H1 (cell line): ENCODE data around the gene BMX. TPM values are rescaled to one million over a fixed set of nuclear protein-coding genes. Genes with fewer than 3 reads are reported as not detected.
A peak's percentile ranks its signal among the peaks of the same experiment; 100 is the strongest.

ENCODE experiments used
- BACH1 ChIP-seq: IDR thresholded peaks from 2 replicates; pipeline ENCODE4 v1.6.1; 2012; ENCODE audit warnings: low read length, improper control_type of control experiment
- CBX8 ChIP-seq: fragments of 300-800, 300-1000 bp; sonication (generic); IDR thresholded peaks from 2 replicates; pipeline ENCODE4 v1.7.1; 2016; ENCODE audit warnings: low read depth, low read length, borderline replicate concordance
- EP300 ChIP-seq, 2 experiments: IDR thresholded peaks; 1 replicate in 1 of 2; 2 replicates in 1 of 2; pipeline ENCODE4 v1.6.1; 2011 to 2012; ENCODE audit warnings: low read depth in 2 of 2, low read length in 2 of 2, mild to moderate bottlenecking in 2 of 2, borderline replicate concordance in 1 of 2, inconsistent platforms in 1 of 2, moderate library complexity in 1 of 2
- HDAC6 ChIP-seq: IDR thresholded peaks from one replicate; pipeline ENCODE4 v1.7.1; 2012; ENCODE audit warnings: low read depth, mild to moderate bottlenecking, inconsistent platforms, low read length, moderate library complexity
- JUND ChIP-seq: IDR thresholded peaks from 2 replicates; pipeline ENCODE4 v1.6.1; 2011; ENCODE audit warnings: mild to moderate bottlenecking, improper control_type of control experiment, low read length
- KDM4A ChIP-seq: IDR thresholded peaks from one replicate; pipeline ENCODE4 v1.7.1; 2012; ENCODE audit warnings: low read depth, mild to moderate bottlenecking, moderate library complexity, low read length, inconsistent platforms; ENCODE audit not compliant: severe bottlenecking
- MAX ChIP-seq: IDR thresholded peaks from 2 replicates; pipeline ENCODE4 v1.6.1; 2012; ENCODE audit warnings: inconsistent platforms
- RXRA ChIP-seq: IDR thresholded peaks from 2 replicates; pipeline ENCODE4 v1.6.1; 2011; ENCODE audit warnings: low read depth, mild to moderate bottlenecking, low read length, moderate library complexity; ENCODE audit not compliant: insufficient read depth
- SAP30 ChIP-seq: fragments of 300-600 bp; sonication (generic); IDR thresholded peaks from 2 replicates; pipeline ENCODE4 v1.7.1; 2012; ENCODE audit warnings: low read length, moderate library complexity, mild to moderate bottlenecking, inconsistent platforms; ENCODE audit not compliant: insufficient read depth, insufficient replicate concordance
- SIN3A ChIP-seq, 2 experiments: IDR thresholded peaks in 1 of 2; conservative IDR thresholded peaks in 1 of 2; 2 replicates each; pipeline ENCODE4 v1.6.1; 2011 to 2012; ENCODE audit warnings: low read length in 2 of 2, improper control_type of control experiment in 1 of 2, low read depth in 1 of 2, mild to moderate bottlenecking in 1 of 2
- SIX5 ChIP-seq: IDR thresholded peaks from 2 replicates; pipeline ENCODE4 v1.6.1; 2011; ENCODE audit warnings: mild to moderate bottlenecking, low read depth, low read length
- SP1 ChIP-seq: IDR thresholded peaks from 2 replicates; pipeline ENCODE4 v1.6.1; 2011; ENCODE audit warnings: low read depth, low read length
- SUZ12 ChIP-seq: fragments of 200-600 bp; sonication (generic); IDR thresholded peaks from 2 replicates; pipeline ENCODE4 v1.6.1; 2012; ENCODE audit warnings: mild to moderate bottlenecking, inconsistent platforms, low read length, moderate library complexity, mixed read lengths
- TCF12 ChIP-seq: IDR thresholded peaks from 2 replicates; pipeline ENCODE4 v1.6.1; 2011; ENCODE audit warnings: low read depth, mild to moderate bottlenecking, low read length
- TEAD4 ChIP-seq: IDR thresholded peaks from 2 replicates; pipeline ENCODE4 v1.6.1; 2012; ENCODE audit warnings: low read depth, low read length, inconsistent platforms, mixed read lengths
- polyA plus RNA-seq, 7 experiments: library from polyadenylated mRNA; depleted of rRNA in 3 of 7; stranded (reverse) in 5 of 7; unstranded in 2 of 7; fragments of >200 nt in 5 of 7; fragments of 200-250 nt in 2 of 7; gene quantifications; 1 replicate in 5 of 7; 2 replicates in 1 of 7; 4 replicates in 1 of 7; pipeline versions ENCODE4 v1.2.1 to v1.2.3, GENCODE V29; 2011 to 2013; ENCODE audit warnings: missing spikeins in 2 of 7, mixed read lengths in 2 of 7
- total RNA-seq: library from RNA; stranded (reverse); fragmentation: NEBNext Ultra II Directional; extraction: Animal tissue kit (Norgen Biotek cat#: 25700); gene quantifications from 2 replicates; pipeline ENCODE4 v1.2.1, GENCODE V29; 2021

The BMX gene
- total and polyA plus RNA-seq, 2 of the 8 experiments (the other 6 are each of a cell fraction or from before 2014, with no cell fraction given): not detected

DNA sequence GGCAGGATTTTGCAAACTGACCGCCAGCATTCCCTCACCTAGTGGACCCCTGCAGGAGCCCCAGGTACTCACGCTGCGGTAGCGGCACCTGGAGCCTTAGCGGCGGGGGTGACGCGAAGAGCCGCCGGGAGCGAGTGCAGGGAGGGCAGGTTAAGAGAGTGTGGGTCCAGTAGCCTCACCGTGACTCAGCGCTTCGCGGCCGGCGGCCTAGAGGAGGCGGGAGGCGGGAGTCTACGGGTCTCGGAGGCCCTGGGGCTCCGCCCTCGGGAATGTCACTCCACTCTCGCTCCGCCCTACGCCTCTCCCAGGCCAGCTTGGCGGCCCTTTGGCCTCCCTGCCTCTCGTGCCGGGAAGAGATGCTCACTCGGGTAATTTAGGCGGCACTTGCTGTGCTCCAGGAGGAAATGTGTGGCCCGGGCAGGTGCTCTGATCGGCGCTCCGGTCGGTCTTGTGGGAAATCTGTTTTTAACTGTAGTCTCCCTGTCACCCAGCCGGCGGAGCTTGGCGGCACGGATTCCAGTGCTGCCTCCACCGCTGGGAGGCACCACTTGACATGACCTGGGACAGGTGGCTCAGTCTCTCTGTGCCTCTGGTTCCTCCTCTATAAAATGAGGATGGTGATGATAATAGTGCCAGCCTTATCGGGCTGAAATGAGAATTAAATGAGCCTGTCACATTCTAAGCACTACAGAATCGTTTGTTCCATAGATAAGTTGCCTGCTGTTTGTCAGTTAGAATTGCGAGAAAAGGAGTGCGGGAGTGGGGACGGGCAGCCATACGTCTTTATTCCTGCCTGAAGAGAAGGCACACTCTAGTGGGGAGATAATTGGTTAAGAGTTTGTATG lies 7.3 kb upstream of the BMX start, which contains the start of gene PIR (continued):
- TF ChIP-seq EP300 (IDR thresholded peaks at IDR 0.05; ENCODE audit: borderline replicate concordance in 1 of 2, low read depth in 2 of 2, low read length in 2 of 2): peak in 1 of 2 experiments; percentile 46; a peak in 1 of 3 replicates
- peak; percentile 97 for TF ChIP-seq BACH1
- TF ChIP-seq SIN3A (conservative IDR thresholded peaks at IDR 0.05 in 1 of 2, IDR thresholded peaks at IDR 0.05 in 1 of 2; ENCODE audit: low read depth in 1 of 2, low read length in 2 of 2): peak; percentile 52 to 69; a peak in 2 of 4 replicates
- TF ChIP-seq SIX5: no peak
- no peak for TF ChIP-seq HDAC6
- TF ChIP-seq TCF12: peak; percentile 35; the same call in 1 of the 2 replicates
- TF ChIP-seq SP1: no peak
- no peak for TF ChIP-seq RXRA
- TF ChIP-seq MAX: peak; percentile 15; the same call in 1 of the 2 replicates
- peak; percentile 35; the same call in 1 of the 2 replicates for TF ChIP-seq TEAD4
- no peak for TF ChIP-seq SUZ12
- peak; percentile 72 for TF ChIP-seq KDM4A
- TF ChIP-seq SAP30: peak; percentile 53
- no peak for TF ChIP-seq CBX8
- TF ChIP-seq JUND: peak; percentile 13; the same call in 1 of the 2 replicates
- TF ChIP-seq, all 59 proteins: peak for 13
